ENCODE measurements around the gene TBL1X. TPM values are rescaled to one million over a fixed set of nuclear protein-coding genes. Genes with fewer than 3 reads are reported as not detected.

TBL1X gene
- total and polyA plus RNA-seq, 2 of the 8 experiments (the other 6 are each of a cell fraction or from before 2014, with no cell fraction given), result 13.3 to 25.6 TPM

DNA sequence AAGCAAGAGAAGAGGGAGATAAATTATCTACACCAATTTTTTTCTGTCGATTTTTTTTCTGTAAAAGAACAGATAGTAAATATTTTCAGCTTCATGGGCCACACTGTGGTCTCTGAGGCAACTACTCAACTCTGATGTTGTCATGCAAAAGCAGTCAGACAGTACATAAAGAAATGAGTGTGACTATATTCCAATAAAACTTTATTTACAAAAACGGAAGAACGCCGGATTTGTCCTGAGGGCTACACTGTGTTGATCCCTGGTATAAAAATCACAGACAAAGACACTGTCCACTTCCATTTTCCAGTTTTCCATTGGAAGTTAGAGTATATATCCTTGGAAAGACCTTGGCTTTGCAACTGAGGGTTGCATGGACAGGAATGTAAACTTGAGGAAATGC lies 282.8 kb downstream of the TBL1X start:
- 95% methylated on average over 4 of the region's 4 CpGs; no CpG with 5 or more reads in 1 of the 2 experiments for WGBS, 2 experiments (ENCODE audit: extremely low coverage in 1 of 2, insufficient coverage in 1 of 2, insufficient read length in 1 of 2, insufficient replicate concordance in 2 of 2, low coverage in 1 of 2, low lambda C conversion rate in 2 of 2, missing lambda C conversion rate in 1 of 2)
- no peak overlapping the region for H3K27ac ChIP-seq (ENCODE audit: low read depth, low read length)

More for the DNA sequence above, 282.8 kb downstream of the TBL1X start:
- H2BK20ac ChIP-seq (ENCODE audit: low read length), result no peak overlapping the region
- no peak overlapping the region for H3K23ac ChIP-seq (ENCODE audit: insufficient read length)
- H2AFZ ChIP-seq (ENCODE audit: low read length), result no peak overlapping the region
- no peak overlapping the region for H3K9ac ChIP-seq (replicated peaks in 1 of 4; ENCODE audit: extremely low read depth in 1 of 4, low read depth in 3 of 4, low read length in 3 of 4)
- H3K23me2 ChIP-seq (ENCODE audit: low read depth, low read length), result no peaks in the 10 kb centered on the region
- H2BK5ac ChIP-seq (ENCODE audit: low read depth, low read length), result no peak overlapping the region
- no peak overlapping the region for H4K8ac ChIP-seq (ENCODE audit: extremely low read depth, insufficient read depth, low read length)
- H2BK120ac ChIP-seq (replicated peaks; ENCODE audit: low read depth, low read length), result no peak overlapping the region
- no peak overlapping the region for H2BK12ac ChIP-seq (ENCODE audit: low read depth, low read length)
- no peak for DNase-seq (ENCODE audit: low read depth in 1 of 2, low spot score in 2 of 2)
- H4K5ac ChIP-seq (ENCODE audit: insufficient read length, low read depth, low read length), result no peak overlapping the region
- H3K79me2 ChIP-seq (ENCODE audit: control insufficient read depth in 1 of 2, insufficient read depth in 2 of 2, low read length in 2 of 2), result no peaks in the 10 kb centered on the region
- no peak for TF ChIP-seq NRF1 (IDR thresholded peaks at IDR 0.05; ENCODE audit: low read depth, low read length)
- TF ChIP-seq SP1 (IDR thresholded peaks at IDR 0.05; ENCODE audit: low read depth, low read length), result no peak
- TF ChIP-seq JUND (IDR thresholded peaks at IDR 0.05; ENCODE audit: low read length), result no peak
- TF ChIP-seq EZH2 (IDR thresholded peaks at IDR 0.05; ENCODE audit: low read depth, low read length, severe bottlenecking), result no peak
- TF ChIP-seq, protein P1, sequence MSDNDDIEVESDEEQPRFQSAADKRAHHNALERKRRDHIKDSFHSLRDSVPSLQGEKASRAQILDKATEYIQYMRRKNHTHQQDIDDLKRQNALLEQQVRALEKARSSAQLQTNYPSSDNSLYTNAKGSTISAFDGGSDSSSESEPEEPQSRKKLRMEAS (IDR thresholded peaks at IDR 0.05), result no peak
- TF ChIP-seq SP2 (IDR thresholded peaks at IDR 0.05; ENCODE audit: low read length), result no peak
- no peak for TF ChIP-seq ASH2L (IDR thresholded peaks at IDR 0.05; ENCODE audit: low read length)
- TF ChIP-seq KDM5A (IDR thresholded peaks at IDR 0.05; ENCODE audit: low read length), result no peak
- no peak for TF ChIP-seq CREB1 (IDR thresholded peaks at IDR 0.05)
- no peak for TF ChIP-seq HDAC2 (IDR thresholded peaks at IDR 0.05; ENCODE audit: borderline replicate concordance in 1 of 2, low read depth in 2 of 2, low read length in 2 of 2)
- no peak for TF ChIP-seq JUN (IDR thresholded peaks at IDR 0.05; ENCODE audit: low read depth, low read length)
- no peak for TF ChIP-seq SIX5 (IDR thresholded peaks at IDR 0.05; ENCODE audit: low read depth, low read length)
- no peak overlapping the region for H4K91ac ChIP-seq (replicated peaks; ENCODE audit: insufficient read length, low read length)
- no peaks in the 10 kb centered on the region for H3K9me3 ChIP-seq (ENCODE audit: insufficient read depth in 2 of 2, low read depth in 1 of 2, low read length in 1 of 2)
- H2AK5ac ChIP-seq (ENCODE audit: low read depth, low read length), result no peak overlapping the region
- ChIA-PET CTCF (ENCODE audit: partially characterized antibody) (interaction anchor here (0.9 to 1.9 kb wide), 2 partner anchors 9 to 47 kb away, joined by 3 to 5 read pairs; no protein-coding TSS in a partner anchor), POLR2A (ENCODE audit: partially characterized antibody) (no interaction called here)
- no peak overlapping the region for H3K18ac ChIP-seq (ENCODE audit: extremely low read depth, low read length)
- H3K79me1 ChIP-seq (ENCODE audit: low read depth, low read length), result no peaks in the 10 kb centered on the region
- no peak for FAIRE-seq
- no peak overlapping the region for H3K4me3 ChIP-seq (ENCODE audit: extremely low read depth in 1 of 4, insufficient read depth in 2 of 4, low read depth in 3 of 4, low read length in 4 of 4)
- no peaks in the 10 kb centered on the region for H3K27me3 ChIP-seq (replicated peaks in 1 of 4; ENCODE audit: control insufficient read depth in 3 of 4, extremely low read depth in 1 of 4, insufficient read depth in 3 of 4, low read length in 3 of 4)
- no peak overlapping the region for H3K14ac ChIP-seq (ENCODE audit: insufficient read length)
- H3K56ac ChIP-seq (replicated peaks; ENCODE audit: insufficient read length, low read depth, low read length), result no peak overlapping the region
- no peaks in the 10 kb centered on the region for H4K20me1 ChIP-seq (replicated peaks in 1 of 2; ENCODE audit: control insufficient read depth in 1 of 2, insufficient read depth in 2 of 2, low read length in 2 of 2)
- H3K4ac ChIP-seq (replicated peaks; ENCODE audit: insufficient read length, low read depth, low read length), result no peak overlapping the region
- H3K4me1 ChIP-seq (replicated peaks in 1 of 4; ENCODE audit: control insufficient read depth in 3 of 4, insufficient read depth in 4 of 4, low read length in 3 of 4), result peaks cover 0 to 3% (median 0%) of the 10 kb centered on the region in 4 experiments; a peak in 3 of 7 replicates
- no peak overlapping the region for H3K4me2 ChIP-seq (ENCODE audit: insufficient read depth in 1 of 2, low read depth in 2 of 2, low read length in 2 of 2)
- no peak overlapping the region for H2BK15ac ChIP-seq (ENCODE audit: low read length)
- H3K36me3 ChIP-seq (ENCODE audit: control insufficient read depth in 2 of 4, insufficient read depth in 4 of 4, low read length in 3 of 4), result peaks cover 0 to 3% (median under 1%) of the 10 kb centered on the region in 4 experiments; a peak in 2 of 8 replicates

Measured in H1 (cell line).